Type B pancreatic cell (in vitro differentiated cells): ENCODE results near the gene CX3CL1. TPM values are rescaled to one million over a fixed set of nuclear protein-coding genes. Genes with fewer than 3 reads are reported as not detected.

Experiments used
- DNase-seq: peaks from one replicate; pipeline ENCODE4 v3.0.0; 2021; ENCODE audit warnings: mixed read lengths; ENCODE audit not compliant: unreplicated experiment; ENCODE audit errors: extremely low spot score
- H3K27ac Mint-ChIP-seq: 2 replicates; pipeline ENCODE4 v1.8.0; 2021; ENCODE audit warnings: mild to moderate bottlenecking, mixed read lengths
- H3K27me3 Mint-ChIP-seq: 2 replicates; pipeline ENCODE4 v1.8.0; 2021; ENCODE audit warnings: mixed read lengths
- H3K36me3 Mint-ChIP-seq: 2 replicates; pipeline ENCODE4 v1.8.0; 2021; ENCODE audit warnings: mixed read lengths
- H3K4me1 Mint-ChIP-seq: one replicate; pipeline ENCODE4 v1.8.0; 2021; ENCODE audit warnings: mixed read lengths; ENCODE audit not compliant: unreplicated experiment
- H3K4me3 Mint-ChIP-seq: 2 replicates; pipeline ENCODE4 v1.8.0; 2021; ENCODE audit warnings: mild to moderate bottlenecking, mixed read lengths
- H3K9me3 Mint-ChIP-seq: 2 replicates; pipeline ENCODE4 v1.8.0; 2021; ENCODE audit warnings: mixed read lengths
- total RNA-seq: library from RNA; stranded (reverse); gene quantifications from 2 replicates; pipeline ENCODE4 v1.2.1, GENCODE V29; 2021; ENCODE audit warnings: low replicate concordance
- TF ChIP-seq, protein P1 (sequence below): fragments of 200-600 bp; sonication (generic); conservative IDR thresholded peaks from 2 replicates; pipeline ENCODE4 v1.5.0; 2021; ENCODE audit warnings: antibody characterized with exemption, mild to moderate bottlenecking

The CX3CL1 gene
- total RNA-seq, 1 donor from 2014 or later = 17.8 TPM

GRCh38 chr16:57432989-57433388 is 60.7 kb downstream of the CX3CL1 start:
- H3K4me1 Mint-ChIP-seq = no peaks in the 10 kb centered on the region
- DNase-seq = no peak
- TF ChIP-seq, protein P1, sequence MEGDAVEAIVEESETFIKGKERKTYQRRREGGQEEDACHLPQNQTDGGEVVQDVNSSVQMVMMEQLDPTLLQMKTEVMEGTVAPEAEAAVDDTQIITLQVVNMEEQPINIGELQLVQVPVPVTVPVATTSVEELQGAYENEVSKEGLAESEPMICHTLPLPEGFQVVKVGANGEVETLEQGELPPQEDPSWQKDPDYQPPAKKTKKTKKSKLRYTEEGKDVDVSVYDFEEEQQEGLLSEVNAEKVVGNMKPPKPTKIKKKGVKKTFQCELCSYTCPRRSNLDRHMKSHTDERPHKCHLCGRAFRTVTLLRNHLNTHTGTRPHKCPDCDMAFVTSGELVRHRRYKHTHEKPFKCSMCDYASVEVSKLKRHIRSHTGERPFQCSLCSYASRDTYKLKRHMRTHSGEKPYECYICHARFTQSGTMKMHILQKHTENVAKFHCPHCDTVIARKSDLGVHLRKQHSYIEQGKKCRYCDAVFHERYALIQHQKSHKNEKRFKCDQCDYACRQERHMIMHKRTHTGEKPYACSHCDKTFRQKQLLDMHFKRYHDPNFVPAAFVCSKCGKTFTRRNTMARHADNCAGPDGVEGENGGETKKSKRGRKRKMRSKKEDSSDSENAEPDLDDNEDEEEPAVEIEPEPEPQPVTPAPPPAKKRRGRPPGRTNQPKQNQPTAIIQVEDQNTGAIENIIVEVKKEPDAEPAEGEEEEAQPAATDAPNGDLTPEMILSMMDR = no peak
- H3K9me3 Mint-ChIP-seq = no peaks in the 10 kb centered on the region
- no peak overlapping the region for H3K27ac Mint-ChIP-seq
- H3K36me3 Mint-ChIP-seq = peaks cover 28% of the 10 kb centered on the region
- H3K4me3 Mint-ChIP-seq = no peak overlapping the region
- no peaks in the 10 kb centered on the region for H3K27me3 Mint-ChIP-seq

DNA sequence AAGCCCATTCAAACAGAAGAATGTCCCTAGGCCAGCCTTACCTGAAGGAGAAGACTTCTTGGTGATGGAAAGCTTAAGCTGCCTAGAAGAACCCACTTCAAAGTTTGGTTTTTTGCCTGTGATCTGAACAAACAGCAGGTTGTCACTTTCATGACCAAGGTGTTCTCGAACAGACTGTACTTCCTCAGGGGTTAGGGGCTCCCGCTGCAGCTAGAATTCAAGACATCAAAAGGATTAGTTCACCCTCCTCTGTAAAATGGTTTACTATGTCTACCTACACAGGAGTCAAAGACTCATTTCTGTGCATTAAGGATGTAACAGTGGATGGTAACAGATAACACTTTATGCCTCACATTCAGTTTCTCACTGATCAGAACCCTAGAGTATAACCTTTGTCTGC is 61.7 kb downstream of the CX3CL1 start:
- Mint-ChIP-seq H3K4me3 (no peak overlapping the region), H3K9me3 (no peaks in the 10 kb centered on the region), H3K36me3 (peaks cover 29% of the 10 kb centered on the region), H3K27ac (no peak overlapping the region), H3K27me3 (no peaks in the 10 kb centered on the region), H3K4me1 (no peaks in the 10 kb centered on the region)
- DNase-seq = no peak
- TF ChIP-seq, protein P1 = no peak

Other genes starting within 250 kb of the CX3CL1 start
- 90.1 and 94.4 TPM in 2 replicates for gene PSME3IP1, start 186.5 kb upstream of the CX3CL1 start, total RNA-seq
- 36.3 and 49.9 TPM in 2 replicates for gene RSPRY1, start 186.2 kb upstream of the CX3CL1 start, total RNA-seq
- 37.7 and 49.4 TPM in 2 replicates for gene ARL2BP, start 127.2 kb upstream of the CX3CL1 start, total RNA-seq
- 4.9 and 5.1 TPM in 2 replicates for gene PLLP, start 87.8 kb upstream of the CX3CL1 start, total RNA-seq
- gene CCL22, start 13.7 kb upstream of the CX3CL1 start, total RNA-seq = 0.17 TPM in 1 of 2 replicates, not detected in the other
- not detected in 2 replicates for gene CCL17, start 32.3 kb downstream of the CX3CL1 start, total RNA-seq
- gene CIAPIN1, start 74.9 kb downstream of the CX3CL1 start, total RNA-seq = 68.2 and 73.7 TPM in 2 replicates
- gene COQ9, start 75.0 kb downstream of the CX3CL1 start, total RNA-seq = 73.1 and 96.0 TPM in 2 replicates
- 63.0 and 70.5 TPM in 2 replicates for gene POLR2C, start 90.2 kb downstream of the CX3CL1 start, total RNA-seq
- 33.3 and 72.0 TPM in 2 replicates for gene DOK4, start 114.0 kb downstream of the CX3CL1 start, total RNA-seq
- gene CCDC102A, start 164.1 kb downstream of the CX3CL1 start, total RNA-seq = 6.9 and 14.4 TPM in 2 replicates
- gene ADGRG5, start 170.2 kb downstream of the CX3CL1 start, total RNA-seq = 0.82 and 1.7 TPM in 2 replicates